Progenitor cell of endocrine pancreas (in vitro differentiated cells): Measurements from ENCODE around the gene NEMP1. TPM values are rescaled to one million over a fixed set of nuclear protein-coding genes. Genes with fewer than 3 reads are reported as not detected.

ENCODE experiments used
- DNase-seq: peaks from one replicate; pipeline ENCODE4 v3.0.0; 2021; ENCODE audit warnings: low spot score; ENCODE audit not compliant: unreplicated experiment
- H3K27ac Mint-ChIP-seq: 2 replicates; pipeline ENCODE4 v1.8.0; 2021; ENCODE audit warnings: mild to moderate bottlenecking, moderate library complexity, mixed read lengths
- H3K27me3 Mint-ChIP-seq: 2 replicates; pipeline ENCODE4 v1.8.0; 2021; ENCODE audit warnings: mixed read lengths
- H3K36me3 Mint-ChIP-seq: 2 replicates; pipeline ENCODE4 v1.8.0; 2022; ENCODE audit warnings: mixed read lengths; ENCODE audit not compliant: insufficient read depth
- H3K4me1 Mint-ChIP-seq: 2 replicates; pipeline ENCODE4 v1.8.0; 2021; ENCODE audit warnings: low read depth, mixed read lengths
- H3K4me3 Mint-ChIP-seq: 2 replicates; pipeline ENCODE4 v1.8.0; 2021; ENCODE audit warnings: low read depth, mild to moderate bottlenecking, moderate library complexity, mixed read lengths
- H3K9me3 Mint-ChIP-seq: 2 replicates; pipeline ENCODE4 v1.8.0; 2021; ENCODE audit warnings: low read depth, mixed read lengths
- total RNA-seq: library from RNA; stranded (reverse); gene quantifications from 2 replicates; pipeline ENCODE4 v1.2.1, GENCODE V29; 2021
- TF ChIP-seq, protein P1 (sequence below): fragments of 200-600 bp; sonication (generic); IDR thresholded peaks from one replicate; pipeline ENCODE4 v1.5.0; 2021; ENCODE audit warnings: antibody characterized with exemption, mild to moderate bottlenecking; ENCODE audit not compliant: unreplicated experiment

Gene NEMP1
- total RNA-seq, 1 donor from 2014 or later: 24.2 TPM

DNA sequence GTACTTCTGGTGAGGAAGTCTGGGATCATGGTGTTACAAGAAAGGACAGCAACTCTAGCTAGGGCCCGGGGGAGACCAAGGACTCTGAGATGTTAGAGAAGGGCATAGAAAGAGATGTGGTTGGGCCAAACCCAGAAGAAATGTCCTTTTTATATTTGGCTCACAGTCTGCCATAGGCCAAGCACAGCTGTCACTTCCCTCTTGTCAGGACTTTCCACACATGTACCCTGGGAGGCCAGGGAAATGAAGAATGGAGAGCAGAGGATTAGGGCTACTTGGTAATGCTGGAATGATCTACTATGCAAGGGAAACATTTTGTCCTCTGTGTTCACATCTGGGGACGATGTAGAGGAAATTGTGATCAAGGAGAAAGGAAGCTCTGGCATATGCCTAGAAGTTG lies 37.8 kb downstream of the NEMP1 start:
- no peak for DNase-seq
- TF ChIP-seq, protein P1, sequence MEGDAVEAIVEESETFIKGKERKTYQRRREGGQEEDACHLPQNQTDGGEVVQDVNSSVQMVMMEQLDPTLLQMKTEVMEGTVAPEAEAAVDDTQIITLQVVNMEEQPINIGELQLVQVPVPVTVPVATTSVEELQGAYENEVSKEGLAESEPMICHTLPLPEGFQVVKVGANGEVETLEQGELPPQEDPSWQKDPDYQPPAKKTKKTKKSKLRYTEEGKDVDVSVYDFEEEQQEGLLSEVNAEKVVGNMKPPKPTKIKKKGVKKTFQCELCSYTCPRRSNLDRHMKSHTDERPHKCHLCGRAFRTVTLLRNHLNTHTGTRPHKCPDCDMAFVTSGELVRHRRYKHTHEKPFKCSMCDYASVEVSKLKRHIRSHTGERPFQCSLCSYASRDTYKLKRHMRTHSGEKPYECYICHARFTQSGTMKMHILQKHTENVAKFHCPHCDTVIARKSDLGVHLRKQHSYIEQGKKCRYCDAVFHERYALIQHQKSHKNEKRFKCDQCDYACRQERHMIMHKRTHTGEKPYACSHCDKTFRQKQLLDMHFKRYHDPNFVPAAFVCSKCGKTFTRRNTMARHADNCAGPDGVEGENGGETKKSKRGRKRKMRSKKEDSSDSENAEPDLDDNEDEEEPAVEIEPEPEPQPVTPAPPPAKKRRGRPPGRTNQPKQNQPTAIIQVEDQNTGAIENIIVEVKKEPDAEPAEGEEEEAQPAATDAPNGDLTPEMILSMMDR: no peak
- no peaks in the 10 kb centered on the region for H3K4me1 Mint-ChIP-seq
- H3K27ac Mint-ChIP-seq: no peak overlapping the region
- no peaks in the 10 kb centered on the region for H3K36me3 Mint-ChIP-seq
- H3K9me3 Mint-ChIP-seq: no peaks in the 10 kb centered on the region
- no peak overlapping the region for H3K4me3 Mint-ChIP-seq
- H3K27me3 Mint-ChIP-seq: peaks cover 17% of the 10 kb centered on the region

DNA sequence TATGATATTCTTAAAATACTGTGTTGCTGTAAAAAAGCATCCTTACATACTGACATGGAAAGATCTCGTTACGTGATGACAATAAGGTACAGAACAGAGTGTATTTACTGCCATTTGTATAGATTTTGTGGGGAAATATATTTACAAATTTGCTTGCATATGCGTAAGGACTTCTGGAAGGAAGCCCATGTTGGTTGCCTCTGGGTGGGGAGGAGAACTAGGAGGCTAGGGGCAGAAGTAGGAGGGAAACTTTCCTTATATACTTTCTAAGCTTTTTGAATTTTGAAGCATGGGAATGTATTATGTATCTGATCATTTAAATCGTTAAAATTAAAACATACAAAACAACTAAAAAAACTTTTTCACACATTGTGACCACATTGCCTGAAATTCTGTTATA lies 38.4 kb downstream of the NEMP1 start:
- no peaks in the 10 kb centered on the region for H3K9me3 Mint-ChIP-seq
- no peak overlapping the region for H3K27ac Mint-ChIP-seq
- DNase-seq: no peak
- H3K27me3 Mint-ChIP-seq: peaks cover 14% of the 10 kb centered on the region
- no peaks in the 10 kb centered on the region for H3K36me3 Mint-ChIP-seq
- TF ChIP-seq, protein P1: no peak
- H3K4me1 Mint-ChIP-seq: no peaks in the 10 kb centered on the region
- H3K4me3 Mint-ChIP-seq: no peak overlapping the region

DNA sequence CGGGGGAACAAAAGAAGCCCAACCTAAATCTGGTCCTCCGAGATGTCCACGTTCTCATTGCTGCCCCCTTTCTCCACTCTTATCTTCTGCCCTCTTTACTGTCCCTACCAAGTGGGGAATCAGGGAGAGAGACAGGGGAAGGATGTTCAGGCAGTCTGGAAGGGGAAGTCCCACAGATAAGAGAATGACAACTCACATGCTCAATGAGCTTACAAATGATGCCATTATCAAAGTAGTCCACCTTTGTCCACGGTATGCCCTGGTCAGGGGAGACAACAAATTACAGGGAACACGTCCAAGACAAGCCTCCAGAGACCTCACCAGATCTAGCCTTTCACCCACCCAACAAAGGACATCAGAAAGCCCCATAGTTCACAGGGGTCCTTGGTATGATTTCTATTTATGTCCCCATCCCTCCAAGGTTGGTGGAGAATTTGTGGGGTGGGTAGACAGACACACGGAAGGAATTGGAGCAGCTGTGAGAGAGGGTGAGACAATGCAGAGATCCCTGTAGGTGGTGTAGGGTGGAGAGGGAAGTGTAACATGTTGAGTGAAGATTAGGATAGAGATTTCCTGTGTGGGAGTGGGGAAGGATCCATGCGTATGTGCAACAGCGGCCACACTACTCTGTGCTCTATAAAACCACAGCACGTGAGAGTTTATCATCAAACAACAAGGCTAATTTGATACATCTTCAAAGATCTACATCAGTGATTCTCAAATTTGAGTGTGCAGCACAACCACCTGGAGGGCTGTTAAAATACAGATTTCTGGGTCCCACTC lies 39.4 kb downstream of the NEMP1 start:
- TF ChIP-seq, protein P1: no peak
- H3K27me3 Mint-ChIP-seq: peaks cover 9% of the 10 kb centered on the region
- DNase-seq: no peak

DNA sequence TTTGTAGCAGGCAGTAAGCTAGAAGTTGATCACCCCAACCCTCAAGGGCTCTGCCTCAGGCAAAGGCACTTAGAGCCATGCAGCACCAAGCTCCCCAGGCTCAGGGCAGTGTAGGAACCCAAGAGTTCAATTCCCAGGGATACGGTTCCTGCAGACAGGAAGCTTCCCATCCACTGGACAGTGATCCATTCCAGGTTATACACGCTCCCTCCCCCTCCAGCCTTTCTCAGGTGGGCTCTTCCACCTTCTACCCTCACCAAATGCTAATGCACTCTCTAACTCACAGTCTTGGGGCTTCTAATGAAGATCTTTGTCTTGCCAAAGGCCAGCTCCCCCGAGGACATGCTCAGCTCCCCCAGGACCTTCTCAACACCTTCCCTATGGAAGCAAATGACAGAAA lies 41.3 kb downstream of the NEMP1 start:
- Mint-ChIP-seq H3K9me3 (no peaks in the 10 kb centered on the region), H3K27me3 (peaks cover 9% of the 10 kb centered on the region), H3K36me3 (no peaks in the 10 kb centered on the region), H3K4me1 (no peaks in the 10 kb centered on the region), H3K4me3 (no peak overlapping the region), H3K27ac (no peak overlapping the region)
- TF ChIP-seq, protein P1: no peak
- DNase-seq: no peak

More for the DNA sequence above, 39.4 kb downstream of the NEMP1 start:
- Mint-ChIP-seq H3K4me3 (no peak overlapping the region), H3K9me3 (no peaks in the 10 kb centered on the region), H3K36me3 (no peaks in the 10 kb centered on the region), H3K4me1 (no peaks in the 10 kb centered on the region), H3K27ac (no peak overlapping the region)

DNA sequence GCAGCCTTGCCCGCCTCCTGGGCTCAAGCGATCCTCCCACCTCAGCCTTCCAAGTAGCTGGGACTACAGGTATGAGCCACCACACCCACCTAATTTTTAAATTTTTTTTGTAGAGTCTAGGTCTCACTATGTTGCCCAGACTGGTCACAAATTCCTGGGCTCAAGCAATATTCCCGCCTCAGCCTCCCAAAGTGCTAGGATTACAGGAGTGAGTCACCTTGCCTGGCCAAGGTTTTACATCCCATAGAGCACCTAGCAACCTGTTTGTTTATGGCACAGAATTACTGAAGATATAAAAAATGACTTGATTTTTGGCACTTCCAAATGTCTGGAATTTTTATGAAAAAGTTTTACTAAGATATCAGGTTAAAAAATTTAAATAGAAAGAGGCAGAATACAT lies 45.2 kb downstream of the NEMP1 start:
- Mint-ChIP-seq H3K4me3 (no peak overlapping the region), H3K27ac (no peak overlapping the region), H3K36me3 (no peaks in the 10 kb centered on the region), H3K27me3 (no peaks in the 10 kb centered on the region), H3K9me3 (no peaks in the 10 kb centered on the region), H3K4me1 (peaks cover 1% of the 10 kb centered on the region)
- DNase-seq: no peak
- TF ChIP-seq, protein P1: no peak
